Activated naive CD4-positive, alpha-beta T cell treated with anti-CD3 and anti-CD28 coated beads, Interleukin-2, amount 10 ng/mL, durations not matched to agents 7 days and 5 days (primary cell): ENCODE results near the gene VPS33B.
A peak's percentile ranks its signal among the peaks of the same experiment; 100 is the strongest.

ENCODE experiments used
- CTCF ChIA-PET: fragments of 350-600 bp; sonication (Branson Sonifier 250); formaldehyde crosslinking; loops from one replicate; lab custom pipeline; 2021; ENCODE audit warnings: antibody characterized with exemption; lab: Charles Lee
- DNase-seq: peaks from one replicate; pipeline ENCODE4 v3.0.0-alpha.2; 2020
- H3K27ac Mint-ChIP-seq: one replicate; pipeline ENCODE4 v1.8.0; 2021; ENCODE audit warnings: mild to moderate bottlenecking, moderate library complexity, mixed read lengths
- H3K27me3 Mint-ChIP-seq: one replicate; pipeline ENCODE4 v1.8.0; 2021; ENCODE audit warnings: mild to moderate bottlenecking, mixed read lengths
- H3K36me3 Mint-ChIP-seq: one replicate; pipeline ENCODE4 v1.8.0; 2021; ENCODE audit warnings: mixed read lengths
- H3K4me1 Mint-ChIP-seq: one replicate; pipeline ENCODE4 v1.8.0; 2021; ENCODE audit warnings: mixed read lengths
- H3K4me3 Mint-ChIP-seq: one replicate; pipeline ENCODE4 v1.8.0; 2021; ENCODE audit warnings: mild to moderate bottlenecking, moderate library complexity, mixed read lengths
- H3K9me3 Mint-ChIP-seq: one replicate; pipeline ENCODE4 v1.8.0; 2021; ENCODE audit warnings: mixed read lengths

VPS33B gene

GRCh38 chr15:90986790-90987507 lies 35.4 kb downstream of the VPS33B start:
- Mint-ChIP-seq H3K27me3 (no peaks in the 10 kb centered on the region), H3K4me3 (no peak overlapping the region), H3K9me3 (no peaks in the 10 kb centered on the region), H3K4me1 (peaks cover 67% of the 10 kb centered on the region), H3K36me3 (peaks cover 52% of the 10 kb centered on the region), H3K27ac (peak overlapping the region; percentile 34)
- DNase-seq = no peak
- CTCF ChIA-PET = interaction anchor here (1.7 kb wide), 1 partner anchor 30 kb away, joined by 7 read pairs; no protein-coding TSS in a partner anchor

- peaks cover 35% of the 10 kb centered on the region for H3K4me1 Mint-ChIP-seq
- H3K4me3 Mint-ChIP-seq = no peak overlapping the region
- no peak for DNase-seq
- peaks cover 70% of the 10 kb centered on the region for H3K36me3 Mint-ChIP-seq
- no peaks in the 10 kb centered on the region for H3K27me3 Mint-ChIP-seq
- H3K9me3 Mint-ChIP-seq = no peaks in the 10 kb centered on the region
- CTCF ChIA-PET = interaction anchor here (1.8 kb wide), 1 partner anchor 25 kb away, joined by 7 read pairs; no protein-coding TSS in a partner anchor
- H3K27ac Mint-ChIP-seq = peak overlapping the region; percentile 47
Observed at GRCh38 chr15:90982135-90982534, 40.3 kb downstream of the VPS33B start.

GRCh38 chr15:90981681-90982080 lies 40.7 kb downstream of the VPS33B start:
- DNase-seq = no peak
- H3K9me3 Mint-ChIP-seq = no peaks in the 10 kb centered on the region
- H3K4me3 Mint-ChIP-seq = no peak overlapping the region
- H3K4me1 Mint-ChIP-seq = peaks cover 31% of the 10 kb centered on the region
- CTCF ChIA-PET = interaction anchor here (1.0 kb wide), 1 partner anchor 26 kb away, joined by 3 read pairs; no protein-coding TSS in a partner anchor
- no peak overlapping the region for H3K27ac Mint-ChIP-seq
- H3K36me3 Mint-ChIP-seq = peaks cover 72% of the 10 kb centered on the region
- H3K27me3 Mint-ChIP-seq = no peaks in the 10 kb centered on the region

- no peak overlapping the region for H3K4me3 Mint-ChIP-seq
- H3K9me3 Mint-ChIP-seq = no peaks in the 10 kb centered on the region
- peaks cover 19% of the 10 kb centered on the region for H3K4me1 Mint-ChIP-seq
- DNase-seq = no peak
- CTCF ChIA-PET = interaction anchor here (0.9 to 3.4 kb wide), 3 partner anchors 10 to 54 kb away, joined by 3 to 11 read pairs (median 3); no protein-coding TSS in a partner anchor
- H3K36me3 Mint-ChIP-seq = peaks cover 79% of the 10 kb centered on the region
- no peaks in the 10 kb centered on the region for H3K27me3 Mint-ChIP-seq
- H3K27ac Mint-ChIP-seq = peak overlapping the region; percentile 20
Observed at GRCh38 chr15:90979582-90979981, 42.8 kb downstream of the VPS33B start.

GRCh38 chr15:90974216-90974615 lies 48.2 kb downstream of the VPS33B start:
- H3K36me3 Mint-ChIP-seq = peaks cover 65% of the 10 kb centered on the region
- no peaks in the 10 kb centered on the region for H3K27me3 Mint-ChIP-seq
- no peak overlapping the region for H3K27ac Mint-ChIP-seq
- H3K4me1 Mint-ChIP-seq = no peaks in the 10 kb centered on the region
- no peak for DNase-seq
- no peak overlapping the region for H3K4me3 Mint-ChIP-seq
- no peaks in the 10 kb centered on the region for H3K9me3 Mint-ChIP-seq
- CTCF ChIA-PET = no interaction called here

- Mint-ChIP-seq H3K4me1 (no peaks in the 10 kb centered on the region), H3K27ac (no peak overlapping the region), H3K36me3 (peaks cover 71% of the 10 kb centered on the region), H3K9me3 (no peaks in the 10 kb centered on the region), H3K27me3 (no peaks in the 10 kb centered on the region), H3K4me3 (no peak overlapping the region)
- CTCF ChIA-PET = interaction anchor here (1.3 kb wide), 1 partner anchor 40 kb away, joined by 4 read pairs; the partner anchor contains the start of gene HDDC3
- DNase-seq = no peak
Observed at GRCh38 chr15:90972133-90972532, 50.3 kb downstream of the VPS33B start.

- Mint-ChIP-seq H3K27me3 (no peaks in the 10 kb centered on the region), H3K9me3 (no peaks in the 10 kb centered on the region), H3K36me3 (peaks cover 70% of the 10 kb centered on the region), H3K27ac (no peak overlapping the region), H3K4me3 (no peak overlapping the region), H3K4me1 (no peaks in the 10 kb centered on the region)
- no peak for DNase-seq
- CTCF ChIA-PET = interaction anchor here (0.6 kb wide), 1 partner anchor 20 kb away, joined by 3 read pairs; no protein-coding TSS in a partner anchor
Observed at GRCh38 chr15:90970274-90970673, 52.1 kb downstream of the VPS33B start.

- no peaks in the 10 kb centered on the region for H3K27me3 Mint-ChIP-seq
- peaks cover 57% of the 10 kb centered on the region for H3K36me3 Mint-ChIP-seq
- no peak overlapping the region for H3K4me3 Mint-ChIP-seq
- H3K9me3 Mint-ChIP-seq = no peaks in the 10 kb centered on the region
- CTCF ChIA-PET = interaction anchor here (1.9 kb wide), 1 partner anchor 10 kb away, joined by 9 read pairs; no protein-coding TSS in a partner anchor
- DNase-seq = no peak
- no peaks in the 10 kb centered on the region for H3K4me1 Mint-ChIP-seq
- peak overlapping the region; percentile 42 for H3K27ac Mint-ChIP-seq
Observed at GRCh38 chr15:90968434-90968833, 54.0 kb downstream of the VPS33B start.

- H3K27ac Mint-ChIP-seq = no peak overlapping the region
- CTCF ChIA-PET = interaction anchor here (1.9 kb wide), 1 partner anchor 9 kb away, joined by 9 read pairs; no protein-coding TSS in a partner anchor
- H3K9me3 Mint-ChIP-seq = no peaks in the 10 kb centered on the region
- no peaks in the 10 kb centered on the region for H3K27me3 Mint-ChIP-seq
- DNase-seq = no peak
- H3K36me3 Mint-ChIP-seq = peaks cover 58% of the 10 kb centered on the region
- no peaks in the 10 kb centered on the region for H3K4me1 Mint-ChIP-seq
- no peak overlapping the region for H3K4me3 Mint-ChIP-seq
Observed at GRCh38 chr15:90967206-90967605, 55.2 kb downstream of the VPS33B start.

- peaks cover 66% of the 10 kb centered on the region for H3K36me3 Mint-ChIP-seq
- no peak overlapping the region for H3K27ac Mint-ChIP-seq
- no peak for DNase-seq
- H3K27me3 Mint-ChIP-seq = no peaks in the 10 kb centered on the region
- H3K4me1 Mint-ChIP-seq = no peaks in the 10 kb centered on the region
- CTCF ChIA-PET = interaction anchor here (1.4 kb wide), 1 partner anchor 10 kb away, joined by 8 read pairs; no protein-coding TSS in a partner anchor
- no peaks in the 10 kb centered on the region for H3K9me3 Mint-ChIP-seq
- no peak overlapping the region for H3K4me3 Mint-ChIP-seq
Observed at GRCh38 chr15:90966262-90966661, 56.1 kb downstream of the VPS33B start.

- peaks cover 5% of the 10 kb centered on the region for H3K4me1 Mint-ChIP-seq
- peaks cover 51% of the 10 kb centered on the region for H3K36me3 Mint-ChIP-seq
- no peak for DNase-seq
- no peaks in the 10 kb centered on the region for H3K27me3 Mint-ChIP-seq
- CTCF ChIA-PET = no interaction called here
- peak overlapping the region; percentile 40 for H3K27ac Mint-ChIP-seq
- no peaks in the 10 kb centered on the region for H3K9me3 Mint-ChIP-seq
- no peak overlapping the region for H3K4me3 Mint-ChIP-seq
Observed at GRCh38 chr15:90962021-90962420, 60.4 kb downstream of the VPS33B start.

GRCh38 chr15:90960298-90961091 lies 61.9 kb downstream of the VPS33B start:
- H3K4me3 Mint-ChIP-seq = no peak overlapping the region
- H3K27me3 Mint-ChIP-seq = no peaks in the 10 kb centered on the region
- DNase-seq = no peak
- H3K27ac Mint-ChIP-seq = no peak overlapping the region
- H3K36me3 Mint-ChIP-seq = peaks cover 43% of the 10 kb centered on the region
- H3K4me1 Mint-ChIP-seq = peaks cover 16% of the 10 kb centered on the region
- CTCF ChIA-PET = interaction anchor here (1.1 to 1.3 kb wide), 2 partner anchors 28 to 89 kb away, joined by 6 to 8 read pairs; partner anchors contain the start of gene HDDC3
- no peaks in the 10 kb centered on the region for H3K9me3 Mint-ChIP-seq

- peaks cover 40% of the 10 kb centered on the region for H3K36me3 Mint-ChIP-seq
- DNase-seq = no peak
- CTCF ChIA-PET = interaction anchor here (1.1 to 5.5 kb wide), 2 partner anchors 89 to 90 kb away, joined by 6 to 44 read pairs; no protein-coding TSS in a partner anchor
- peak overlapping the region; percentile 76 for H3K27ac Mint-ChIP-seq
- H3K27me3 Mint-ChIP-seq = no peaks in the 10 kb centered on the region
- peaks cover 16% of the 10 kb centered on the region for H3K4me1 Mint-ChIP-seq
- H3K4me3 Mint-ChIP-seq = no peak overlapping the region
- no peaks in the 10 kb centered on the region for H3K9me3 Mint-ChIP-seq
Observed at GRCh38 chr15:90959894-90960293, 62.5 kb downstream of the VPS33B start.
